Stimulated activated naive CD4-positive, alpha-beta T cell treated with Interleukin-2 at 50 U/mL for 16 hours (primary cell): Measurements from ENCODE around the gene NFE2.
"Not testable (repeated sequence)": the region's sequence is repeated elsewhere in the genome, so short reads cannot be mapped to it uniquely, and the experiment has no call there.

Experiments
- DNase-seq: peaks from one replicate; lab custom pipeline; 2025; lab: John Stamatoyannopoulos, UW

Gene NFE2

DNA sequence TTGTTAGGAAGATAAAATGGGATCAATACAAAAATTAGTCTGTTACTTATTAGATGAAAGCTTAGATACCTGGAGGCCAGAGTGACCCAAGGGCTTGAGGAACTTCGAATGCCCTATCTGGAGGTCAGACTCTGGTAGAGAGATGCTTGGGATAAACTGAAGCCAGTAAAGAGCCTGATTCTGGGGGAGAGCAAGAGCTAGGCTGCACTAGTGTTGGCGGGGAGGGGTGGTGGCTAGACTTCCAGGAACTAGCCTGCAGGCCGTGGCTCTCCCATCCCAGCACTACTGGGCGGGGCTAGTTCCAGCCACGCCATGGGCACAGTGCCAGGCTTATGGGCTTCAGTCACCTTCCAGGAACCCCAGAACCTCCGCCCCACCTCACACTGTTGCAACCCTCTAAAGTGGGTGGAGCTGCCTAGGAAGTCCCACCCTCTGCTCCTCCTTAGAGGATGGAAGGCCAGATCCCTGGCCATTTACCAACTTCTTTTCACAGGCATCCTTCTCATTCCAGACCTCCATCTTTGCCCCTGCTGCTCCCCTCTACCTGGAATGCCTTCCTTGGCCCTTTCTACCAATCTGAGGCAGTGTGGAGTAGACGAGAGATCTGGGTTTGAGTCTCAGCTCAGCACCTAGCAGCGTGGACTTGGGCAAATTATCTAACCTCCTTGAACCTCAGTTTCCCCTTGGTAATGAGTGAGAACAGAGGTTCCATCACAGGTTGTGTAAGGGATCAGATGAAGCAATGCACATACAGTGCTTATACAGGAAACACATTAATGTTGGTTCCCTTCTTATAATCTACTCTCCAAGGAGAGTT, 6.3 kb upstream of the NFE2 start:
- DNase-seq: no peak

DNA sequence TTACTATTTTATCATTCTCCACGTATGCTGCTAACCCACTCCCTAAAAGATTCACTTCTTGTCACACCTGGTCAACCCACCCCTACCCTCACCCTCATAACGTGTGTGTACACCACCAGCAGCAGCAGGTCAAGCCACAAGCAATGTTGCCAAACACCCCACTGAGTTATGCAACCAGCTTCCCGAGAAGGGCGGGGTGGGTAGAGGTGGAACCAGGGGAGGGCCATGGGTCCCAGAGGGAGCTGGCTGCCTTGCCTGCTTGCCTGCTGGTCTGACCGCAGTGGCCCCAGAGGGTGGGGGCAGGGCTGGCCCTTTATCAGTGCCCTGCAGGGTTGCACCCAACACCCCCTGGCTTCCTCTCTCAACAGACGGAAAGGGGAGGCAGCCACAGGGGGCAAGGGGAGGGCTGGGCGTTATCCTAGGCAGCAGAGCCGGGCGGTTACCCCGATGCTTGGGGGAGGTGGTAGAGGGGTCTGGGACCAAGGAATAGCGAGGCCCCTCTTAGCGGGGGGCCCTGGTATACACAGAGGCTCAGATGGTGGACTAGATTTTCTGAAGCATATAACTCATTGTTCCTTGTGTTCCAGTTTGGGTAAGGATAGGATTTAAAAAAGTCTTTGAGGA, 3.5 kb upstream of the NFE2 start:
- DNase-seq: no peak

DNA sequence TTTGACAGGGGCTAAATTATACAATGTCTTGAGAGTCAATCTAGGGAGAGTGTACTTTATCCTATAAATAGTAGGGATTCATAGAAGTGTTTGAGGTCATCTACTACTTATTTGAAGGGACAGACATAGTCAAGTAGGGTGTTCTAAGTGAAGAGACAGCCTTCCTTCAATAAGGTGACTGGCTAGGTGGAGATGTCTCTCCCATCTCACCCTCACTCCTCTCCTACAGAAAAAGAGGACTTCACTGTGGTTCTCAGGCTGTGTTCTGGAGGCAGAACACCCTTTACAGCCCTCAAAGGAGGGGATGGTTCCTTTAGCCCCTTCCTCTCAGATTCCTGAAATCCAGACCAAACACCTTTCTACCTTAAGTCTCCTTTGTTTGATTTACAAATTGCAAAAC, 2.8 kb upstream of the NFE2 start:
- DNase-seq: no peak

DNA sequence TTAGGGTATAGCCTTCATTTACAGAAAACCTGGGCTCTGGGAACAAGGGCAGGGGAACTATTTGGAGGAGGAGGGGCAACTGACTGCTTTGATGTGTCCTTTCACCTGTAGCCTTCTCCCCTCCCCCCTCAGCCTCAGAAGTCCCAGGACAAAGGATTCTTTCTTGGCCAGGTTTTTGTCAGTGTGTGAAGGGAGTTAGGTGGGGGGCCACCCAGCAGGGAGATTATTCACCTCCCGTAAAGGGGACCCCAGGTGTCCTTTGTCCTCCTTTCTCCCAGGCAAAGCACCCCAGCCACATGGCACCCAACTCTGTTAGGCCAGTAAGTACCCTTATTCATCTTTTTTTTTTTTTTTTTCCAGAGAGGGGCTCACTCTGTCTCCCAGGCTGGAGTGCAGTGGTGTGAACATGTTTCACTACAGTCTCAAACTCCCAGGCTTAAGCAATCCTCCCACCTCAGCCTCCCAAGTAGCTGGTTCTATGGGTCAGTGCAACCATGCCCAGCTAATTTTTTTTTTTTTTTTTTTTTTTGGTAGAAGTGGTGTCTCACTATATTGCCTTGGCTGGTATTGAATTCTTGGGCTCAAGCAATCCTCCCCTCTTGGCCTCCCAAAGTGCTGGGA, 723 bp upstream of the NFE2 start:
- DNase-seq: no peak

- DNase-seq: no peak
Measured at GRCh38 chr12:54300225-54300731, 537 bp downstream of the NFE2 start.

- no peak for DNase-seq
Measured at GRCh38 chr12:54299515-54300224, 1.1 kb downstream of the NFE2 start.

DNA sequence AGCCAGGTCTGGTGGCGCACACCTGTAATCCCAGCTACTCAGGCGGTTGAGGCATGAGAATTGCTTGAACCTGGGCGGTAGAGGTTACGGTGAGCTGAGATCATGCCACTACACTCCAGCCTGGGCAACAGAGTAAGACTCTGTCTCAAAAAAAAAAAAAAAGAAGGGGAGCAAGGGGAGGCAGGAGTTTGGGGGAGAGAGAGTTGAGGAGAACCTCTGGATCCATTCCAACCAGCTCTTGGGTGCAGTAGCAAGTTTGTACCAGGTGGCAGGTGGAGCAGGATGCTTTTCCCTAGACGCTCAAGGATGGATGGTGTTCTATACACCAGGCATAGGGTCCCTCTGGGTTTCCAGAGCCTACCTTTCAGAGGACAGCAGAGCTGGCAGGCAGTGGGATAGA, 1.9 kb downstream of the NFE2 start:
- DNase-seq: no peak

DNA sequence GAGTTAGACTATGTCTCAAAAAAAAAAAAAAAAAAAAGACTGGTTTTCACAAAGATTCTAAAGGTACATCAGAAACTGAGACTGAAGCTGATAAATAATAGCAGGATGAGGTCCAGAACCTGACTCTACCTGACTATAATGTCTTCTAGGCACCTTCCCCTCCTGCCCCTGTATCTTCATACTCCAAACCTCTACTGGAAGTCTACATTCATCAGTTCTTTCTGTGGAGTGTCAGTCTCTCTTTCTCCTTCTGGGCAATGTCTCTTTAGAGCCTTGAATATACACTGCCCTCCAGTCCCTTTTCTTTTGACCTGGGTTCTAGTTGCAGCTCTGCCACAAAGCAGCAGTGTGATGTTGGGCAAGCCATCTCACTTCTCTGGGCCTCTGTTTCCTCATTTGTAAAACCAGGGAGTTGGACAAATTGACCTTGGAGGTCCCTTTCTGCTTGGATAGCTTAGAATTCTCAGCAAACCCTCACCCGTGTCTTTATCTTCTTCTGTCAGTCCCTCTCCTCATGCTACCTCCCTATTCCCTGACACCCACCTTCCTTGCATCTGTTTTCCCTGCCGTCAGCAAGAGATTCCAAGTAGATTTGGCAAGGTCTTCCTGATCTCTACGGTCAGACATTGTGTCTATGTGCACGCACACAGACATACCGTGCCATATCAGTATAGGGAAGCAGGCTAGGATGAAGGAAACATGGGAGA, 4.3 kb downstream of the NFE2 start:
- no peak for DNase-seq

GRCh38 chr12:54294953-54295566, 5.8 kb downstream of the NFE2 start:
- DNase-seq: no peak

DNA sequence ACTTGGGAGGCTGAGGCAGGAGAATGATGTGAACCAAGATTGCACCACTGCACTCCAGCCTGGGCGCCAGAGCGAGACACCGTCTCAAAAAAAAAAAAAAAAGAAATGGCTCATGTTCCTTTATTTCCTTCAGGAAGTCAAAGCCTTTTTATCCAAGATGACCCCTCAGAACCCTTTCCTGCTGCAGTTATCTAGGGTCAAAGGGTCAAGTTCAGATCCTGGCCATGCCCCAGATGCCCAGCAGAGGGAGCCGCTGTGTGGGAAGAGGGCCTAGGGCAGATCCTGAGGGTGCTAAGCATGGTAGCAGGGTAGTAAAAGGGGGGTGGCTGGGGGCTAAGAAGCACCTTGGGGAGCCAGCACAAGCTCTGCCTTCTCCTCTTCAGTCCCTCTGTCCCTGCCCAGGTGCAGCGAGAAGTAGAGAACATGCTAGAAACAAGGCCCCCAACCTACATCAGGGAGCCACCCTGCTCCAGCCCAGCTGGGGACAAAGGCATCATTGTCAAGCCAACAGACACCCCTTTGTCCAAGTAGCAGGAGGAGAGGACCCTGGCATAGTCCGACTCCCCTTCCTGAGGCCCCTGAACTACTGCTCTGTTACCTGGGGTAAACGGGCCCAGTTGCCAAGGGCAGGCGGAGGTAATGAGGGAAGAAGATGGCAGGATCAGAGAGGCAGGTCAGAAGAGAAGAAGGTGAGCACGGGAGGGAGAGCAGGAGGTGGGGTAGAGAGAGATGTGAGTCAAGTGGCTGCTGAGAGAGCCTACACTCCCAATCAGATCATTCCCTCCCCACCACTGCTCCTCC, 6.5 kb downstream of the NFE2 start:
- peak; percentile 35 for DNase-seq

DNA sequence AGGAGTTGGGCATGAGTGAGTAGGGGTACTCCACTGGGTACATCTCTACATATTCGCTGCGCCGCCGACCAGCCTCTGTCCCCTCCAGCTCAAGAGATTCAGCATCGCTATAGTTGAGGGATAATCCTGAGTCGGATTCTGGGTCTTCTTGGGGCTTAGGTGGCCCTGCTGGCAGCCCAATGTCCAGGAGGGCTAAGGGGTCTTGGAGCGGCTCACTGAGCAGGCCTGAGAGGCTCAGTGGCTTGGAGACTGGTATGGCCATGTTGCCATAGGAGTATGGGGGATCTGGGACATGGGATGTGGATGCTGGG, 7.9 kb downstream of the NFE2 start:
- DNase-seq: no peak

GRCh38 chr12:54292083-54292930, 8.5 kb downstream of the NFE2 start:
- no peak for DNase-seq

GRCh38 chr12:54287261-54288157, 13.3 kb downstream of the NFE2 start:
- no peak for DNase-seq

- no peak for DNase-seq
Measured at GRCh38 chr12:54286042-54287030, 14.5 kb downstream of the NFE2 start.

GRCh38 chr12:54285150-54286041, 15.4 kb downstream of the NFE2 start:
- no peak for DNase-seq

GRCh38 chr12:54284070-54284780, 16.6 kb downstream of the NFE2 start:
- DNase-seq: not testable (repeated sequence)
